HL-60 (cell line): ENCODE measurements around the gene SIGLEC8.

Experiments used
- DNase-seq, 2 experiments: peaks; one replicate each; pipeline ENCODE4 v3.0.0-alpha.2; 2010 to 2020; ENCODE audit warnings: low read depth in 1 of 2, low spot score in 1 of 2
- H3K27ac ChIP-seq: fragments of 250-450 bp; sonication (Bioruptor Pico); replicated peaks from 2 replicates; pipeline ENCODE4 v1.5.1; 2020; ENCODE audit warnings: mild to moderate bottlenecking, moderate library complexity
- H3K27me3 ChIP-seq: fragments of 250-450 bp; sonication (Bioruptor Pico); 2 replicates; pipeline ENCODE4 v1.5.1; 2021; ENCODE audit warnings: mild to moderate bottlenecking, moderate library complexity; ENCODE audit not compliant: insufficient read depth, poor library complexity, severe bottlenecking
- H3K4me3 ChIP-seq: replicated peaks from 2 replicates; pipeline ENCODE4 v1.5.1; 2011; ENCODE audit warnings: mild to moderate bottlenecking, control low read depth, low read length; ENCODE audit not compliant: insufficient read depth
- CTCF ChIP-seq: IDR thresholded peaks from one replicate; pipeline ENCODE4 v1.5.1; 2011; ENCODE audit warnings: low read length, control low read depth, inconsistent platforms; ENCODE audit not compliant: insufficient read depth
- GABPA ChIP-seq: IDR thresholded peaks from 2 replicates; pipeline ENCODE4 v1.6.1; 2012; ENCODE audit warnings: low read depth
- POLR2AphosphoS5 ChIP-seq: IDR thresholded peaks from 2 replicates; pipeline ENCODE4 v1.6.1; 2012; ENCODE audit warnings: low read depth
- REST ChIP-seq: IDR thresholded peaks from 2 replicates; pipeline ENCODE4 v1.6.1; 2012; ENCODE audit warnings: low read depth; ENCODE audit not compliant: insufficient replicate concordance
- SPI1 ChIP-seq: IDR thresholded peaks from 2 replicates; pipeline ENCODE4 v1.6.1; 2012; ENCODE audit warnings: low read depth, mild to moderate bottlenecking, borderline replicate concordance

The SIGLEC8 gene

GRCh38 chr19:51462681-51463080 lies 4.4 kb upstream of the SIGLEC8 start:
- Histone ChIP-seq H3K27me3 (no peaks in the 10 kb centered on the region), H3K4me3 (peak overlapping the region; percentile 0; the same call in 1 of the 2 replicates), H3K27ac (peak overlapping the region; percentile 88)
- DNase-seq = no peak
- no peak for TF ChIP-seq SPI1
- TF ChIP-seq POLR2AphosphoS5 = no peak; the same call in 1 of the 2 replicates
- TF ChIP-seq GABPA = no peak
- TF ChIP-seq REST = no peak
- TF ChIP-seq CTCF = no peak

GRCh38 chr19:51462276-51462675 lies 4.0 kb upstream of the SIGLEC8 start:
- no peak for DNase-seq
- Histone ChIP-seq H3K27ac (peak overlapping the region; percentile 88), H3K27me3 (no peaks in the 10 kb centered on the region), H3K4me3 (no peak overlapping the region)
- no peak for TF ChIP-seq POLR2AphosphoS5
- TF ChIP-seq REST = no peak
- TF ChIP-seq GABPA = no peak
- TF ChIP-seq SPI1 = no peak
- TF ChIP-seq CTCF = no peak

GRCh38 chr19:51461723-51462161 lies 3.5 kb upstream of the SIGLEC8 start:
- DNase-seq = peak in 1 of 2 experiments; percentile 82
- peak overlapping the region; percentile 88 for H3K27ac ChIP-seq
- no peak for TF ChIP-seq CTCF
- no peak for TF ChIP-seq GABPA
- no peak; the same call in 1 of the 2 replicates for TF ChIP-seq POLR2AphosphoS5
- no peak for TF ChIP-seq REST
- no peak for TF ChIP-seq SPI1
- no peak overlapping the region for H3K4me3 ChIP-seq
- H3K27me3 ChIP-seq = no peaks in the 10 kb centered on the region
